Heart left ventricle (tissue), 13 donors: Measurements from ENCODE around the gene ERFL.

Experiments used
- POLR2A ChIP-seq, 2 donors: fragments of 450-650 bp; IDR thresholded peaks; one replicate each; pipeline ENCODE4 v1.6.1; 2017; ENCODE audit warnings: antibody characterized with exemption in 2 of 2, mild to moderate bottlenecking in 2 of 2, moderate library complexity in 2 of 2
- TF ChIP-seq, protein P1 (sequence below), 12 donors: fragments of 200-600 bp; sonication (generic) in 4 of 12; IDR thresholded peaks; one replicate each; pipeline versions ENCODE4 v1.5.0 to v1.8.0; 2018 to 2022; ENCODE audit warnings: antibody characterized with exemption in 12 of 12, mild to moderate bottlenecking in 5 of 12
- donor health status: ischemic (EF 13 %, LVEDD 7.1; RV severe dilation, severe dysfunction).
- donor health status: DM: no; HTN: yes; CAD: no.
- donor health status: DM: no; HTN: no; CAD: no.
- donor health status: ischemic (EF 25% LVEDD 6.9; RV normal size, moderate dysfunction).
- donor health status: ischemic (EF 25% LVEDD 5.7; RV mildly dilated, moderate dysfunction).
- donor health status: ischemic (EF 35%, LVEDD 5.7; RV mildly dilated, moderate dysfunction).
- donor health status: nonischemic (EF 11% LVEDD 7.7; RV severe dilation, severe dysfunction).
- donor health status: DM: yes; HTN: yes; CAD: no.
- donor health status: PGD.
- donor health status: ischemic (EF 29% LVEDD 5.4; RV normal size, mild dysfunction).
- donor health status: nonischemic (EF 23%, LVEDD 6.1; RV moderate dilation, normal function).

GRCh38 chr19:41921577-41922576, 6.4 kb downstream of the ERFL start:
- TF ChIP-seq, protein P1, sequence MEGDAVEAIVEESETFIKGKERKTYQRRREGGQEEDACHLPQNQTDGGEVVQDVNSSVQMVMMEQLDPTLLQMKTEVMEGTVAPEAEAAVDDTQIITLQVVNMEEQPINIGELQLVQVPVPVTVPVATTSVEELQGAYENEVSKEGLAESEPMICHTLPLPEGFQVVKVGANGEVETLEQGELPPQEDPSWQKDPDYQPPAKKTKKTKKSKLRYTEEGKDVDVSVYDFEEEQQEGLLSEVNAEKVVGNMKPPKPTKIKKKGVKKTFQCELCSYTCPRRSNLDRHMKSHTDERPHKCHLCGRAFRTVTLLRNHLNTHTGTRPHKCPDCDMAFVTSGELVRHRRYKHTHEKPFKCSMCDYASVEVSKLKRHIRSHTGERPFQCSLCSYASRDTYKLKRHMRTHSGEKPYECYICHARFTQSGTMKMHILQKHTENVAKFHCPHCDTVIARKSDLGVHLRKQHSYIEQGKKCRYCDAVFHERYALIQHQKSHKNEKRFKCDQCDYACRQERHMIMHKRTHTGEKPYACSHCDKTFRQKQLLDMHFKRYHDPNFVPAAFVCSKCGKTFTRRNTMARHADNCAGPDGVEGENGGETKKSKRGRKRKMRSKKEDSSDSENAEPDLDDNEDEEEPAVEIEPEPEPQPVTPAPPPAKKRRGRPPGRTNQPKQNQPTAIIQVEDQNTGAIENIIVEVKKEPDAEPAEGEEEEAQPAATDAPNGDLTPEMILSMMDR (IDR thresholded peaks at IDR 0.05): no peak
- TF ChIP-seq POLR2A (IDR thresholded peaks at IDR 0.05): no peak
